Fibroblast of lung (primary cell): ENCODE data around the gene TSPAN18.

Source experiments
- CTCF ChIP-seq, 2 donors: IDR thresholded peaks in 1 of 2; conservative IDR thresholded peaks in 1 of 2; 1 replicate in 1 of 2; 2 replicates in 1 of 2; pipeline ENCODE4 v1.5.1; 2011 to 2012; ENCODE audit warnings: low read length in 2 of 2, control low read depth in 1 of 2, inconsistent platforms in 1 of 2, low read depth in 1 of 2, mild to moderate bottlenecking in 1 of 2
- EZH2 ChIP-seq: IDR thresholded peaks from 2 replicates; pipeline ENCODE4 v1.5.1; 2012; ENCODE audit warnings: low read length, control low read depth, mild to moderate bottlenecking; ENCODE audit errors: missing control alignments

GRCh38 chr11:44962464-44962863, 235.7 kb downstream of the TSPAN18 start:
- TF ChIP-seq CTCF (conservative IDR thresholded peaks at IDR 0.05 in 1 of 2, IDR thresholded peaks at IDR 0.05 in 1 of 2; ENCODE audit: low read depth in 1 of 2, low read length in 2 of 2): no peak
- no peak for TF ChIP-seq EZH2
